ENCODE results near the gene FMNL3.

The FMNL3 gene

GRCh38 chr12:49648712-49649003 lies 58.5 kb downstream of the FMNL3 start:
- no peak for DNase-seq

- DNase-seq = no peak
Observed at GRCh38 chr12:49647827-49648711, 59.1 kb downstream of the FMNL3 start.

DNA sequence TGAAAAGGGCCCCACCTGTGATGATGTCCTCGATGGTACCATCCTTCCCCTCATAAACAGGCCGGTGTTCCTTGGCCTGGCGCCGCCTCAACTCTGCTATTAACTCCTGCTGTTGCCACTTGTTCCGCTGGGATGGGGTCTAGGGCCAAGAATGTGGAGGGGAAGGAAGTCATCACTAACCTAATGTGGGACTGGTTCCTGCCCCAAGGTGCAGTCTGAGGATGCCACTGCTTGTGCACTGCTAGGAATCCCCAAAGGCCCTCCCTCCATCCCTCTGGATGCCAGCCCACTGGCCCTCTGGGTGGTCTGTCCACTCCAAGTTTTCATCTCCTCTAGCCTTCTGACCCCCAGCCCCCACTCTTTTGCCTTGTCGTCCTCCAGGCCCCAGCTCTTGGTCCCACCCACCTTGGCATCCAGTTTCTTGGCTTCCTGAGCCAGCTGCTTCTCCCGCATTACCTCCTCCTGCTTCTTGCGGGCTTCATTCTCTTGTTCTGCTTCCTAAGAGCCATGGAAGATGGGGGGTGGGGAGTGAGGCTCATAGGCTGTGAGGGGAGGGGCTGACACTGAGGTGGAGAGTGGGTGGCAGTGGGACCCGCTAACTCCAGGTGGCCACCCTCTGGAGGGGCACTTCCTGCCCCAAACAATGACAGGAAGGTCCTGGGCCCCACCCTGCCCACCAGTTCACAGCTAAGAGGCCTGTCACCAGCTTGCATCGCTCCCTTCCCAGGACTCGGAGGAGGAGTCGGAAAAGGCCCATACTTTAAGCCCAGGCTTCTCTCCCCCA lies 60.1 kb downstream of the FMNL3 start:
- no peak for DNase-seq

DNA sequence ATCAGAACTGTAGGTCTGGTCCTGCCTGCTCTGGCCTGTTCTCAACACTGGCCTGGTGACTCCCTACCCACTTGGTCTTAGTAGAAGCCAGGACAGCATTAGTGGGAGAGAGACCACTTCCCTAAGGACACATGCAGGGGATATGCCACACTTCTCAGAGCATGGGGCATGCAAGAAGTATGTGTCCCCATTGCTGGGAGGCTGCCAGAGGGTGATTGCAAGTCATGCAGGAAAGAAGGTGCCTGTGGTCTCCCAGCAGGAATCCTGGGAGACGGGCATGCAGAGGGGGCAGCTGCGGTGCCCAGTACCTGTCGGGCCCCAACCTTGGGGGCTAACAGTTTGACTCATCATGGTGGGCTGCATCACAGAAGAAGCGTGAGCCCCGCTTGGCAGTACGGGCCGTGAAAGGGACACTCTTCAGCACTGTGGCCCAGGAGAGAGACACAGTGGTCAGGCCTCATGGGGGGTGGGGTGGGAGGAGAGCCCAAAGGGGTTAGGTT lies 60.8 kb downstream of the FMNL3 start:
- DNase-seq = no peak

GRCh38 chr12:49645146-49646039 lies 61.8 kb downstream of the FMNL3 start:
- no peak for DNase-seq

GRCh38 chr12:49644620-49644994 lies 62.6 kb downstream of the FMNL3 start:
- peak; percentile 75 for DNase-seq

- DNase-seq = no peak
Observed at GRCh38 chr12:49643961-49644619, 63.1 kb downstream of the FMNL3 start.

DNA sequence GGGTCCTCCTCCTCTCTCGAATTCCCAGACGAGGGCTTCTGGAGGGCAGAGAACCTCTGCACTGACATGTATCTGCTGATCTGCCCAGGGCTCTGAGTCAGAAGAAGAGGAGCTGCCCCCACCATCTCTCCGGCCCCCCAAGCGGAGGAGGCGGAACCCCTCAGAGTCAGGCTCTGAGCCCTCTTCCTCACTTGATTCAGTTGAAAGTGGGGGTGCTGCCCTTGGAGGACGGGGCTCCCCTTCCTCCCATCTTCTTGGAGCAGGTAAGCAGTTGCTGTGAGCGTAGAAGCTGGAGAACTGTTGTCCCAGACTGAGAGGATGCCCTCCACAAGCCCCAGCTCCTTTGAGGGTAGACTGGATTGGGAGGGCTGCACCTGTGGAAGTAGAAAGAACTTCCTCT lies 64.1 kb downstream of the FMNL3 start:
- no peak for DNase-seq

- no peak for DNase-seq
Observed at GRCh38 chr12:49642370-49642802, 64.8 kb downstream of the FMNL3 start.

DNA sequence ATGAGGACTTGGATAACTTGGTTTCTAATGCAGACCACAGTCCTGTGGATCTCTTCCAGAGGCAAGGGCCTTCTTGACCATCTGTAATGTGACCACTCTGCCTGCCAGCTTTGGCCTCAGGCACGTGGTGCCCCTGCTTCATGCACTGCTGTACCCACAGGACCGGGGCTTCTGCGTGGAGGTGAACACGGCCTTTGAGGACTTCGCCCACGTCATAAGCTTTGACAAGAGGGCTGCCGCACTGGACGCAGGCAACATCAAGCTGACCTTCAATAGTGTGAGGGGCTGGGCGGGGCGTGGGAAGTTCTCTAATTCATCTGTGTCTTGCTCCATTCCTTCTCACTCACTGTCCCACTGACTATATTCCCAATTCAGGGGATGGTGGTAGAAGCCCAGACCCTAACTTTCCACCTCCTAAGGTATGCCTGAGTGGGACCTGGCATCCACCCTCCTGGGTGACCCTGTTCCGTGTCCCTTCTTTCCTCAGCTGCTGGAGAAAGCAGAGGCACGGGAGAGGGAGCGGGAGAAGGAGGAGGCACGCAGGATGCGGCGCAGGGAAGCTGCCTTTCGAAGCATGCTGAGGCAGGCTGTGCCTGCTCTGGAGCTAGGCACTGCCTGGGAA lies 65.3 kb downstream of the FMNL3 start:
- DNase-seq = no peak

DNA sequence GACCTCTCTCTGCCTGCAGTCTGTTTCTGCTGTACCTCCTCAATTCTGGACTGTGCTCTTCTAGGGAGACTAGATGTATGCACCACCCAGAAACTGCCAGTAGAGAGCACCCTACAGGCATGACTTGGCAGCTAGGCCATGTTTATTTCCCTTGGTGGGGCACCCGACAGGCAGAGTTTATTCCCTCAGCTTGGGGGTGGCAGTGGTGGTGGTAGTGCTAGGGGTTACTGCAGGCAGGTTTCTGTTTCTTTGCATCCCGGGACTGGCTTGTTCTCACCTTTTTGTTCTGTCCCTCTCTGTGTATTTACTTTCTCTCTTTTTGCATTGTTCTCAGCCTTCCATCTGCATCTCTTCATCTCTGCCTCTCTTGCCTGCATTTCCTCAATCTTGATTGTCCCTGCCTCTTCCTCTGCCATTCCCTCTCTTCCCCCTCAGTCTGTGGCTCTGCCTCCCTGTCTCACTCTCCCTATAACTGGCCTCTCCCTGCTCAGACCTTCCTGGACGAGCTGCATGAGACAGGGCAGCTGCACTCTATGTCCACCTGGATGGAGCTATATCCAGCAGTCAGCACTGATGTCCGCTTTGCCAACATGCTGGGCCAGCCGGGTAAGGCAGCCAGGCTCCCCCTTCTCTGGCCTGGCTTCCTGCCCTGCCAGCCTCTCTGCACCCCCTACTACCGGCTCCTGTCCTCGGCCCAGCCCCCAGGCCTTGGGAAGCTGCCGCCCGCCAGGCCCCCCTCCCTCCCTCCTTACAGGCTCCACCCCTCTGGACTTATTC lies 70.0 kb downstream of the FMNL3 start:
- DNase-seq = peak; percentile 35

- no peak for DNase-seq
Observed at GRCh38 chr12:49636574-49636973, 70.6 kb downstream of the FMNL3 start.

- no peak for DNase-seq
Observed at GRCh38 chr12:49635656-49636055, 71.5 kb downstream of the FMNL3 start.

DNA sequence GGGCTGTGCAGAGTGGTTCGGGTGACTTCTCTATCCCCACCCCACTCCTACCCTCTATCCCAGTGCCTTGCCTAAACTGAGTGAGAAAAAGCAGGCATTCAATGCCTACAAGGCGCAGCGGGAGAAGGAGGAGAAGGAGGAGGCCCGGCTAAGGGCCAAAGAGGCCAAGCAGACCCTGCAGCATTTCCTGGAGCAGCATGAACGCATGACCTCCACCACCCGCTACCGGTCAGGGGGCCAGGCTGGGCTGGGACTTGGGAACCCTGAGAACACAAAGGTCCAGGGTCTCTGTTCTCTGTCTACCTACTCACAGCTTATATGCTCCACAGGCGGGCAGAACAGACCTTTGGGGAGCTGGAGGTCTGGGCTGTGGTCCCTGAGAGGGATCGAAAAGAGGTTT lies 72.2 kb downstream of the FMNL3 start:
- DNase-seq = no peak

- no peak for DNase-seq
Observed at GRCh38 chr12:49633703-49634345, 73.4 kb downstream of the FMNL3 start.

DNA sequence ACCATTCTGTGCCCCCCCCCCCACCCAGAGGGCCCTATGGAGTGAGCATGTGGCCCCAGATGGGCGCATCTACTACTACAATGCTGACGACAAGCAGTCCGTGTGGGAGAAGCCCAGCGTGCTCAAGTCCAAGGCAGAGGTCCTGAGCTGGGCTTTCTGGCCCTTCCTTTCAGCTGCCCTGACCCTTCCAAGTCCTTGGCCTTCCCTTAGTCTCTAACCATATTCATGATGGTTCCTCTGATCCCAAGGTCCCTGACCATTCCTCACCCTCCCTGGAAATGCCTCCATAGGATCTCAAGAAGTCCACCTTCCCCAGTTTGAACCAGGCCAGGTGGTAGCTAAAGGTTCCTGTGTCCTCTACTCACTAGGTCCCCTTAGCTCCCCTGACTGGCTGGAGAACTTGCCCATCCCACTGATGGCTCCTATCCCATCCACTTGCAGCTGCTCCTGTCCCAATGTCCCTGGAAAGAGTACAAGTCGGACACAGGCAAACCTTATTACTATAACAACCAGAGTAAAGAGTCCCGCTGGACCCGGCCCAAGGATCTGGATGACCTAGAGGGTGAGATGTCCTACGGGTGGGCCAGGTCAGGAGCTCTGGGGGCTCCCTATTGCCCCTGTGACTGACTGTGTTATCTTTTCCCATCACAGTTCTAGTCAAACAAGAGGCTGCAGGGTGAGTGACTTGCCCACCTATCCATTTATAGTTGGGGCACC lies 74.1 kb downstream of the FMNL3 start:
- DNase-seq = no peak

DNA sequence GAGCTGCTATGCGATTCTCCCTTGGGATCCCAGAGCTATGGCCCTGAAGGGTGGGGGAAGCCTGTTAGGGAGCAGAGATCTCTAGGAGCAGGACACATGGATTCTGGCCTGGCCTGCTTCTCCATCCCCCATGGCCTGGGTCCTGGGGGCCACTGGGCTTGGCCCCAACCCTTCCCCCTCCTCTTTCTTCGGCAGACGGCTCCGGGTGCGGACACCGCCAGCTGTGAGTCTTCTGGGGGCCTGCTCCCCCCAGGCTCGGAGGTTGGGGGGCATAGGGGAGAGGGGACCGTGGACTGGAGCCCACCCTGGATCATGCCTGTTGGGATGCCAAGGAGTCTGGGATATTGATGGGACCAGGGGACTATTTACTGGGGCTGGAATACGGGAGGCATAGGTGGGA lies 74.8 kb downstream of the FMNL3 start:
- no peak for DNase-seq

- DNase-seq = no peak
Observed at GRCh38 chr12:49631336-49631907, 75.8 kb downstream of the FMNL3 start.

GRCh38 chr12:49627752-49628360 lies 79.3 kb downstream of the FMNL3 start:
- DNase-seq = no peak

All from stimulated activated CD4-positive, alpha-beta T cell treated with anti-CD3 and anti-CD28 coated beads, Interleukin-12 subunit alpha, Interleukin-12 subunit beta, amount 100 ng/mL, for 4 hours (primary cell).